Activated CD4-positive, CD25-positive, alpha-beta regulatory T cell treated with anti-CD3 and anti-CD28 coated beads, Interleukin-2, amount 50 U/mL, for 24 hours (primary cell): ENCODE data around the gene ANO7.

ENCODE experiments used
- ATAC-seq, 2 donors: fragments of 150-1000 bp; cut with Tn5 transposase; one replicate each; pipeline ENCODE4 v1.10.0; 2021; ENCODE audit warnings: mild to moderate bottlenecking in 1 of 2, moderate library complexity in 1 of 2

The ANO7 gene

DNA sequence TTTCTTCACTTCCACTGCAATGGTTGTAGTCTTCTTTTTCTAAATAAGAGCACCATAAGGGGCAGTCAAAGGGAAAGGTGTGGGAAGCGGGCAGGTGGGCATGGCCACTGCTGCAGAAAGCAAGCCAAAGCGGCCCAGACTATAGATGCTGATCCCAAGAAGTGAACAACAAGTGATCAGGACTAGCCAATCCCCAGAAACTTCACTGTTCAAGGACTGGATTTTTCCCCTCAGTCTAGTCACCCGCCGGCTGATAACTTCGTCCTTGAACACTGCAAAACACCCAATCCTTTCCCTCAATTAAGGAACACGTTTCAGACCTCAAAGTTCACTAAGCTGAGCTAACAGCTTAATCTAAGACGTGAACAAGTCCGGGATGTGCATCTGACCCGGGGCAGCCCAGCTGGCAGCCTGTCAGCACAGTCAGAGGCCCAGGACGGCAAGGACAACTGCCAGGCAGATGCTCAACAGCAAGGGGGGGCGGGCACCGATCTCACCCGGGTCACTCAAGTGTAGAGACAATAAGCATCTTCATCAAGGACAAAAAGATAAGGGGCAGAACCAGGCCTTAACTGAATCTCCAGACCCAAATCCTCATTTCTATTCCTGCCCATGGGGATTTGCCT is 67.2 kb downstream of the ANO7 start:
- no peak for ATAC-seq

DNA sequence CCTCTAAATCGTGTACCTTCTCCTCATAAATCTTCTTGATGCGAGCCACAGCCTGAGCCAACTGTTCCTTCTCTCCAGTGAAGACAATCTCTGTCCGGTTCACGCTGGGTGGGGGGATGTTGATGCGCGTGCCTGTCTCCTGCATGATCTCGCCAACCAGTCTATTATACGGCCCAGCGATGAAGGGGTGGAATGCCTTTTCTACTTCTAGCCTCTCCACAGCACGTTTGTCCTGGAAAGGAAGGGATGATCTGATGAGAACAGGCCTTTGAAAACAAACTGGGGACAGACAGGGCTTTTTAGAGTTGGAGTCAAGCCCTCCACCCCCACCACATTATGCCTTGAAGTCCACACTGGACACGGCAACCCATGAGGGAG is 67.7 kb downstream of the ANO7 start:
- no peak for ATAC-seq

DNA sequence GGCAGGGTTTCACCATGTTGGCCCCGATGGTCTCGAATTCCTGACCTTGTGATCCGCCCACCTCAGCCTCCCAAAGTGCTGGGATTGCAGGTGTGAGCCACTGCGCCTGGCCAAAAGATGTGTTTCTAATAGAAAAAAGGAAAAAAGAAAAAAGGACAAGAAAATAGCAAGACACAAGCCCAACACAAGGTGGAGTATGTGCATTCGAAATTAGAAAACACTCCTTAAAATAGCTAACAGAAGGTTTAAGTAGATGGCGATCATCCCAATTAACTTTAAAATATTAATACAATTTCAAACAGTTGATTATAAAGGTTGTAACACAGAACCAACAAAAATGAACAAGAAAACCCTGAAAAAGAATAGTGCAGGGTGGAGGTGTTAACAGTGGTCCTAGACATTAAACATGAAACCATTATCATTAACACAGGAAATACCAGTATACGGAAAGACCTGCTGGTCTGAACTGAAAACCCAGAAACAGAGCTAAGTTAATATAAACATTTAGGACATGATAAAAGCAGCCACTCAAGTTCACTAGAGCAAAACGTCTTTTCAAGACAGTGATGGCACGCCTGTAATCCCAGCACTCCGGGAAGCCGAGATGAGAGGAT is 69.0 kb downstream of the ANO7 start:
- no peak for ATAC-seq

DNA sequence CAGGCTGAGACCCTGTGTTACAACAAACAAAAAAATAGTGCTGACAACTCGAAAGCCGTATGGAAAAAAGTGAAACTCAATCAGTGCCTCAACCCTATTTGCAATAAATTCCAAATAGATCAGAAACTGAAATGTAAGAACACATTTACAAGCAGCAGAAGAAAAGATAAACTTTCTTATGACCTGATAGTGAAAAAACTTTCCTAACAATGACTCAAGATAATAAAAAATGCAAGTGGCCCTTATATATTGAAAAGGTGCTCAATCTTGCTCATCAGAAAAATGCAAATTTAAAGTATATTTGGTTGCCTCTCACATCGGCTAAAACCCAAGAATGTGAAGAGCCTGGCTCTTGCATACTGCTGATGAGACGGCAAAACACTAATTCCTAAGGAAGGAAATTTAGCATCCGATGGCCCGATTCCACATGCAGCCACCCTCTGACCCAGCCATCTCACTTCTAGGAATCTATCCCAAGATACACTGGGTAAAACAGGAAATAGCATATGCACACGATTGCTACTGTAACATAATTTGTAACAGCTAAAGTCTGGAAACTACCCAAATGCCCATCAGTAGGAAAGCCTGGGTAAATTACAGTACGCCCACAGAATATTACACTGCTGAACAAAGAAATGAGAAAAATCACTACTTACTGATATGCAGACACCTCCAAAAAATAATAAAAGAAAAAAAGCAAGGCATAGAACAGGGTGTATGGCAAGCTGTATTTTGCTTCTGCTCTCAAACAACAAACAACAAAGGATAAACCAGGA is 70.2 kb downstream of the ANO7 start:
- ATAC-seq: no peak

DNA sequence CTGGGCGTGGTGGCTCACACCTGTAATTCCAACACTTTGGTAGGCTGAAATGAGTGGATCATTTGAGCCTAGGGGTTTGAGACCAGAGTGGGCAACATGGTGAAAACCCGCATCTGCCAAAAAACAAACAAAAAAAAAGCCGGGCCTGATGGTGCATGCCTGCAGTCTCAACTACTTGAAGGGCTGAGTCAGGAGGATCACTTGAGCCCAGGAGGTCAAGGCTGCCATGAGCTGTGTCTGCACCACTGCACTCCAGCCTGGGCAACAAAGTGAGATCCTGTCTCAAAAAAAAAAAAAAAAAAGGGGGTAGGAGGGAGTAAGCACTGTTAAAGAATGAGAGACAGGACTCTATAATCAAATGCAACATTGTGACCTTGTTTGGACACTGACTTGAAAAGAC is 72.4 kb downstream of the ANO7 start:
- no peak for ATAC-seq

DNA sequence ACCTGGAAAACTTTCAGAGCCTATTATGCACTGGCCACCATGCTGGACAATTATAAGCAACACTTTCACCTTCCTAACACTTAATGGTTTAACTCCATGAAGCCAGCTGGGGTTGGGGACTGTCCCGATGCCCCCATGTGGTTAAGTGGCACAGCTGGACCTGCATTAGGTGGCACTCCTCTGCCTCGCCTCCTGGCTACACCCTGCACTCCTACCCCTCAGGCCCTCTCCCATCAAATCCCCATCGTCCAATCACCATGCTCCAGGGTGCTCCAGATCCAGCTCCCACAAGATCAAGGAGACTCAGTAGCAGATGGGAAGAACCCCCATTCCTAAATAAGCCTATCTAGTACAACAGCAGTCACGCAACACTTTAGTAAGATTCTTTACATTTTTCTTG is 73.2 kb downstream of the ANO7 start:
- ATAC-seq: no peak

DNA sequence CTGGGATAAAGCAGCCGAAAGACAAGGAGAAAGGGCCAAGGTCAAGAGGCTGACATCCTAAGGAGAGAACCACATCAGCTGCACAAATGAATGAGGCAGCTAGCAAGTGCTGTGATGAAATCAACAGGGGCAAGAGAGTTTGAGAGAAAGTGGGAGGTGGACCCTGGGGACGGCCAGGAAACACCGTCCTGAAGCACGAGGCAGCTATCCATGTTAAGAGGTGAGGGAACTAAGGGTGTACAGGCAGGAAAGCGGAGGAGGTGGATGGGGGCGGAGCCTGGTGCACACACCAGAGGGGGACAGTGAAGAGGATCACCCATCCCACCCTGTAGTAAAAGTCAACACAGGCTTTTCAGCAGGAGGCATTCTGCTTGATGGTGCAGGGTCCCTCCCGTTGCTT is 74.6 kb downstream of the ANO7 start:
- ATAC-seq: no peak

DNA sequence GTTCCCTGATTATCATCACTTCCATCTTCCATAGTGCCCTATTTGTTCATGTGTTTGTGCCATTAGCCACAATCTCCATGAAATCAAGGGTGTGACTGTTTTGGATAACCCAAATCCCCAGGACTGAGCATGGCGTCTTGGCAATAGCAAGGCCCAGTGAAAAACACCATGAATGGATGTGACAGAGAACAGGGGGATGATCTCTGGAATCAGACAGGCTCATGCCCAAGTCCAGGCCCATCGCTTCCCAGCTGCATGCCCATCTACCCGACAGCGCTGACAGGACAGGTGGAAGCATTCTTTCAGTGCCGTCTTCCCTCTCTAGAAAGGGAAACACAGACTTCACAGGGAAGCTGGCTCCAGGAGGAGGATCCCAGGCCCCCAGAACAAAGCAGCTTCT is 77.0 kb downstream of the ANO7 start:
- no peak for ATAC-seq

DNA sequence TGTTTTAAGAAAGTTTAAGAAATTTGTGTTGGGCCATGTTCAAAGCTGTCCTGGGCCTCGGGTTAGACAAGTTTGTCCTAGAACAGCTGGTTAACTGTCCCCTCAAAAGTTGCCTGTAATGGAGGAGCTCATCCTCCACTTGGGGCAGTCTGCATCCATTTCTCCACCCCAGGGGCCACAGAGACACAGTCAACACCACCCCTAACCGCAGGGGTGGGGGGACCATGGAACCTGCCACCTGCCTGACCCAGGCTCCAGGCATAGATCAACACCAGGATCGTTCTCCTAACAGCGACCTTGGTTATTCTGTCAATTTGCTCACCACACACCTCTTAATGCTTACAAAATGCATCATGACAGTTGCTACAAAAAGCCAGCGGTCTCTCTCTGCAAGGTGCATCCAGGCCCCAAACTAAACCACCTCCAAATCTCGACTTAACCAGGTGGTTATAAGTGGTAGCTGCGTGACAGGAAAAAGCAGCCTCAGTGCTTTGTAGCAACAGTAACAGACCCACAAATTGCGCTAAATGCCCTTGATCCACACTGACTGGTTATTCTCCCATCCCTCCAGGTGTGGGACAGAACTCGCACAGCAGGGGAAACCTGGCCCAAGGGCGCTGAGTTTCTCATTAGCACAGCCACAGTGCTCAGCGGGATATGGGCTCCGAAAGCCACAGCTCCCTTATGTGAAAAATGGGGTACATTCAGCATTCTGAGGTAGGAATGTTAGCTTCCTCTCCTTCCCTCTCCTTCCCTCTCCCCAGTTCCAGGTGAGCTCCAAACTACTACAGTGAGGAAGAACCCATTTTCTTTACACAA is 79.0 kb downstream of the ANO7 start:
- no peak for ATAC-seq

DNA sequence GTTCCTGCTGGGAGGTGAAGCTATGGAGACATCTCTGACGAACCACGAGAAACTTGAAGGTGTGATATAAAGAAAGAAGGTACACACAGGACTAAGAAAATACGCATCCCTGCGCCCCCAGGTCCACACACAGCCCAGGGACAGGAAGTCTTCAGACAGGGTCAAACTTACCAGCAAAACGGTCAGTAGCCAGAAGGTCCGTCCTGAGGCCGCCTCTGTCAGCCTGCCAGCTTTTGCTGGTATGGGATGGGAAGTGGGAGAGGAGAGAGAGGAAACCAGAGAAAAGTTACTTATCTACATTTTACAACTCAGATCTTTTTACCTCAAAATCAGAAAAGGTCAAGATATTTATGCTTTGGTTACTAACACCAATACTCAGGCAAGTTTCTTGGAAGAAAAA is 79.8 kb downstream of the ANO7 start:
- ATAC-seq: no peak

DNA sequence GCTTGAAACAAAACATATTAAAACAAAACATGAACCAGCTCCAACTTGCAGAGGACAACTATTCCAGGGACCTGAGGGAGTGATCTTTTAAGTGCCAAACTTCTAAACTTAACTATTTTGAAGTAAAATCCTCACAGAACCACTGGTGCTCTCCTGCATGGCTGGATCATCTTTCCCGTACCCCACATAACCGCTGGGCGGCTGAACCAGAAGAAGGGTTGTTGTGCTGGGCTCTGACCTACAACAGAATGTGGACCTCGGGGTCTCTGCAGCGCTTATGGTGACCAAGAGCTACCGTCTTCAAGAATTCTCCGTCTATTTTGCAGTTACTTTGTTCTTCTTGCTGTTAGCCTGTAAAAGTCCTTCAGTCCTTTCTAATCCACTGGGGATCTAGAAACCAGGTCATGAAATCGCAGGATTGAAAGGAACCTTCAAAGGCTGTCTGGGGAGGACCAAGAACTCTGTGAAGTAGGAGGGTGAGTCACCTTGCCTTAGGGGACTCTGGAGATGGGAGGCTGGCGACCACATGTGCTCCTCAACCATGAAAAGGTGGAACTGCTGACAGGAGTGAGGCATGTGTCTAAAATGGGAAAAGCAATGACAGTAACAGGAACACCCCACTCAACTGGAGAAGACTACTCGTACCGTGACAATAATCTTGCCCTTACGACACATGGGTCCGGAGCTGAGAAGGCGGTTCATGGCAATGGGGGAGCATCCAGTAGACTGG is 80.4 kb downstream of the ANO7 start:
- ATAC-seq: no peak

DNA sequence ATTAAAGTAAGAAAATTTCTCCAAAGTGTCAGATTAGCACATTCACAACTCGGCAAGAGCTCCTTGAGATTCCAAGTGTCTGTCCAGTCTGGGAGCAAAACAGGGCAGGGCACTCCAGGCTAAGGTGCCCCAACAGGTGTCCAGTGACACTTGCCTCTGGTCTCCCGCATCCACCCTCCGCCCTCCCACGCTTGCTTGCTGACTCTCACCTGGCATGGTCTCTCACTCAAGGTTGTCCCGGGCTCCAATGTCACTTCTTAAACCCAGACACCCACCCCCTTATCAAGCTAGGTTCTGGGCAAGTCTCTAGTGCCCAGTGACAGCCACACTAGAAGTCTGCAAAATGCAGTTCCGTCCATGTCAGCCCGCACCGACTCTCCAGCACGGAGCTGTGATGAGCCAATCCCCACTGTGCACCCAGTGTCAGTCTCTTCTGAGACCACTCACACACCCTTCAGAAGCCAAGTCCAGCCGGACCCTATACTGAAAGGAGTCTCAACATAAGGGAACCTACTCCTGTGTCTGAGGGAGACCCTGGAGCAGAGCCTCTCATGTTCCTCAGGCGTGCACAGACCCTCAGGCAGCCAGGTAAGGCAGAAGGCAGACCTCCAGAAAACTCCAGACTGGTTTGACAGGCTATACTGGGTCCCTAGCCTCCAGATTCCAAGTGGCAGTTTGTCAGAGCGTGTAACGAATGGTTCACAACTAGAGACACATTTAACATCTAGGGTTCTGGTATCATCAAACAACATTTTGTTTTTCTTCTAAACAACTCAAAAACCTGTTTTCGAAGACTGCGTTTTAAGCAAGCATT is 81.4 kb downstream of the ANO7 start:
- ATAC-seq: no peak

DNA sequence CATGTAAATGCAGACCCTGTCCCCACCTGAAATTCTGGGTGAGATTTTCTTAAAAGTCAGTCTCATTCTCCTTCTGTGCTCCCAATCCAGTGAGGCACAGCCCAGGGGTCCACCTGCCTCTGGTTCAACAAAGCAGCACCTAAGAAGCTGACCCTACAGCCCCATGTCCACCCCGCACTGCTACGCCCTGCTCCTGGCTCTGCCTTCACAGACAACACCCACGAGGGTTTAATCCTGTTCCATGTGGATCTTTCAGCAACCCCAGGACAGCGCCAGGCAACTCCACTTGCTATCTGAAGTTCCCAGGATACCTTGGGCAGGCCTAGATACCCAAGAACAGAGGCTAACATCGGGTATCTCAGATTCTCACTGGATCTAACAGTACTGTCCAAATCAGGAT is 82.1 kb downstream of the ANO7 start:
- ATAC-seq: no peak

DNA sequence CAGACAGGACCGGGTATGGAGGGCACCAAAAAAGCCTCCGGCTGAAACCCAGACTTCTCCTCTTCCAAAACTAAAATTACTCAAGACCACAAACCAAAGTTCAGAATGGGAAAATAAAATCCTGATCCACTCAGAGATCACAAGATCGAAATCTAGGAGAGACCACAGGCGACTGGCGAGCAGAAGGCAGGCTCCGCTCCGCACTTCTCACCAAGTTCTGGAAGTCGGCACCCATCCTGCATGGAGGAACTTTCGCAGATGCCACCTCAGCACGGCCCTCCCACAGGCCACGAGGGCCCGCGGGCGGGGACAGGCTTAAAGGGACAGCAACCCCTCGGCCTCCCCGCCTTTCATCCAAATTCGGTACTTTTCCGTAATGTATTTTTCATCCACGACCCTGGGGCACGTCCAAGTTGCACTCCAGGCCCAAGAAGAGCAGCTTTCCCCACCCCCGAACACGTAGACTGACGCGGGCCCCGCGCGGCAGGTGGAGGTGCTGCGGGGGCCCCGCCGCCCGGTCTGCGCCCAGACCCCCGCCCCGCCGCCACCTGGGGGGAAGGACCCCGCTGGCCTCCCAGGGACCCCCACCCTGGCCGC is 83.3 kb downstream of the ANO7 start:
- ATAC-seq: peak; percentile 66 to 68

DNA sequence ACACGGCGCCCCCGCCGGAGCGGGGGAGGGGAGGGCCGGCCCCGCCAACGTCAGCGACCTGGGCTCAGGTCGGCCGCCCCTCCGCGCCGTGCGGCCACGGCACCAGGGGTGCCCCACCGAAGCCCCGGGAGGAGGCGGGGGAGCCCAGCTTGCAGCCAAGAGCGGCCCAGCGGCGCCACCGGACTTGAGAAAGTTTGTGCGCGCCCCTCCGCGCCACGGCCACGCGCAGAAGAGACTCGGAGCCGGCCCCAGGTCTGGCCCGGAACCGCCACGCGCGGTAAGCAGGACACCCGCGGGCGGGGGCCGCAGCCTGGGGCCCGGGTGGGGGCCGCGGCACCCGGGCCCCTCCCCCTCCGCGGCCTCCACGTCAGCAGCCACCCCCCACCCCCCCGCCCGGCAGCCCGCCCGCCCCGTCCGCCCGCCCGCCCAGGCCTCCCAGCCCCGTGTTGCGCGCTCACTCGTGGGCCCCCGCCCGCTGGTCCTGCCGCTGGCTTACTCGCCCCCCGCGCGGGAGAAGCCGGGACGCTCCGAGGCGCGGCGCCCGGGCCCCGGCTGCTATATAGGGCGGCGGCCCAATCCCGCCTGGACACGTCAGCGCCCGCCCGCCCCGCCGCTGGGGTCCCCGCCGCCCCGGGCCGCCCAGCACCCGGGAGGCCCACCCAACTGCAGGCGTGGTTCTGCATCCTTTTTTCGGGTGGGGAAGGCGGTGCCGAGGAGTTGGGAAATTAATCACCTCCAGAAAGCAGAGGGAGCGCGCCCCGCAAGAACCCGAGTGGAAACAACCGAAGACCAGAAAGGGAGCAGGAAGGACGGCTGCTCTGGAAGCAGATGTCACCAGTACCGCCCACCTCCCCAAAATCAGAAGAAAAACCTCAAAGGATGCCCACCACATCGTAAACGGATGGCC is 84.1 kb downstream of the ANO7 start:
- peak; percentile 73 to 82 for ATAC-seq

DNA sequence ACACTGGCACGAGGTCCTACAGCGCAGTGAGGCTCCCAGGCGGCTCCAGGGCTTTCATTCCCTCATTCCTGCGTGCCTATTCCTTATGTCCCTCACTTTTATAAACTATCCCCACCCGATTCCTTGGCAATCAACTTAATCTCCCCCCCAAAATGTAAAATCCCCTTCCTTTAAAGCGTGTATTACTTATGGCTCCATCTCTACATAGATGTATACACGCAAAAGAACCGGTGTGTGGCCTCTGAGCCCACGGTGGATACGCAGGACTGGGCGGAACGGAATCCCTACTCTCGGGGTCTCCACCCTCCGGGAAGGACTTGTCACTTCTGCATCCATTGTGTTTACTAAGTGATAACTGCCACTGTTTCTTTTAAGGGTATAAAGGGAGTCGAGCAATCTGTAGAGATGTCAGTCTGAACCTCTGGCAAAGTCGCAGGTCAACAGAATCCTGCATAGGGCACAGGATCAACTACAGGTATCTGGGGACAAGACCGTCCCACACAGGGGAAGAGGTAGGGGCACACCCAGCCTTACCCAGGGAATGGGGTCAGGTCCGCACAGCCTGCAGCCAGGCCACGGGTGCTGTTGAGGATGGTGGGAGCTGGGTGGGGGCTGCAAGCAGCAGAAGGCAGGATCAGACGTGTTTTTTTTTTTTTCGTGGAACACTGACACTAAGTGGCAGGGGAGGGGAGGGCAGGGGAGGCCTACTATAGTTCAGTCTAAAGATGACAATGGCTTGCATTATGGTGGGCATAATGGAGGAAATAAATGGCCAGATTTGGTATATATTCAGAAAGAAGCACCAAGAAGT is 84.9 kb downstream of the ANO7 start:
- ATAC-seq: no peak

DNA sequence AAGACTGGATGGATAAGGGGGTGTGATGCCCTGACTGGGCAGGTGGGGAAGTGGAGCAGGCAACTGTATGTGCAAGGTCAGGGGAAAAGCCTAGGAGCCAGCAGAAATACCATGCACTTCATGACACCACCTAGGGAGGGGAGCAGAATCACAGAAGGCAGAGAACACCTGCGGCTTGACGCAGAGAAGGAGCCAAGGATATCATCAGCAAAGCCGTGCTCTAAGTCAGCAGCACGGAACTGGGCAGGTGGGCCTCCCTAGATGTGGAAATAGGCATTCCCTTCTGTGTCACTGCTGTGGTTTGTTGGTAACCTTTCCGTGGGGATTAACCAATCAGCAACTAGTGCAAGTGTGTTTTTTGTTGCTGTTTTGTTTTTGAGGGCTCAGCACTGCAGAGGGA is 85.7 kb downstream of the ANO7 start:
- no peak for ATAC-seq
